Suprapubic skin (tissue), 3 donors: ENCODE results near the gene TRIM26.

Experiments
- CTCF ChIP-seq, 2 donors: fragments of 200-600 bp in 1 of 2; fragments of 450-650 bp in 1 of 2; sonication (generic) in 1 of 2; IDR thresholded peaks; one replicate each; pipeline ENCODE4 v1.5.1; 2016 to 2019; ENCODE audit warnings: antibody characterized with exemption in 2 of 2, mild to moderate bottlenecking in 1 of 2, moderate library complexity in 1 of 2
- POLR2A ChIP-seq, 2 donors: fragments of 450-650 bp; IDR thresholded peaks; one replicate each; pipeline ENCODE4 v1.6.1; 2017; ENCODE audit warnings: antibody characterized with exemption in 2 of 2, mild to moderate bottlenecking in 2 of 2, moderate library complexity in 2 of 2

GRCh38 chr6:30150671-30151395 is 62.4 kb downstream of the TRIM26 start:
- TF ChIP-seq CTCF (IDR thresholded peaks at IDR 0.05) (no peak), POLR2A (IDR thresholded peaks at IDR 0.05) (no peak)
